AG04449 (cell line): ENCODE data around the gene LONP1.
A peak's percentile ranks its signal among the peaks of the same experiment; 100 is the strongest.

ENCODE experiments used
- CTCF ChIA-PET: fragments of 350-600 bp; formaldehyde crosslinking; extraction: SDS; loops from one replicate; lab custom pipeline; 2021; ENCODE audit warnings: antibody characterized with exemption; lab: Yijun Ruan, JAX
- POLR2A ChIA-PET: fragments of 400-600, 350-600 bp; formaldehyde crosslinking; extraction: SDS; loops from one replicate; lab custom pipeline; 2020; ENCODE audit warnings: antibody characterized with exemption, inconsistent platforms; lab: Yijun Ruan, JAX
- DNase-seq: peaks from one replicate; pipeline ENCODE4 v3.0.0-alpha.2; 2010; ENCODE audit warnings: low read depth, low spot score
- H3K4me3 ChIP-seq: 2 replicates; pipeline ENCODE4 v1.5.1; 2011; ENCODE audit warnings: low read depth, mild to moderate bottlenecking, control low read depth, low read length
- TF ChIP-seq, protein P1 (sequence below): IDR thresholded peaks from one replicate; pipeline ENCODE4 v1.5.1; 2011; ENCODE audit warnings: mild to moderate bottlenecking, moderate library complexity, low read length, control low read depth, inconsistent platforms; ENCODE audit not compliant: insufficient read depth; ENCODE audit errors: missing control alignments

The LONP1 gene

DNA sequence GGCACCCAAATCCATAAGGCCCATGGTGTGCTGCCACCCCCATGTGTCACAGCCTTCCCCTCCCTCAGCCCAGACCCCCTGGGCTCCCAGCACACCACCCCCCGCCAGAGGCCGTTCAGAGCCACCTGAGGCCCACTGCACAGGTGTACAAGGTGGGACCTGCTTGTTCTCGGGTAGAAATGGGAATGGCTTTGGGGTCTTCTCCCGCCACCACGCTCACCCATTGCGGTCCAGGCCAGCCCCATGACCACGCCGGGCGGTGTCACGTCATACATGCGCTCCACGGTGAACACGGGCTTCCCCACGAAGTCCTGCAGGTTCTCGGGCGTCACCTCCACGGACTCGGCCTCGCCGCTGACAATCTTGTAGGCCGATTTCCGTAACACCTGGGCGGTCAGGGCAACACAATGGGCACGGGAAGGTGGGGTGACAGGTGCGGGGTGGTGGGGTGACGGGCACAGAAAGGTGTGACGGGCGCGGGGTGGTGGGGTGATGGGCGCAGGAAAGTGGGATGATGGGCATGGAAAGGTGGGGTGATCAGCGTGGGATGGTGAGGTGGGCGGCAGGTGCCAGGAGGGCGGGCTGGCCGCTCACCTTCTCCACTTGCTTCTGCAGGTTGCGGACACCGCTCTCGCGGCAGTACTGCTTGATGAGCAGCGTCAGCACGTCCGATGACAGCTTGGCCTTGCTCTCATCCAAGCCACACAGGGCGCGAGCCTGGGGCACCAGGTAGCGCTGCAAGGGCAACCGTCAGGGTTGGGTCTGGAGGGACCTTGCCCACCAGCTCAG is 25.6 kb downstream of the LONP1 start:
- ChIA-PET CTCF (no interaction called here), POLR2A (no interaction called here)
- TF ChIP-seq, protein P1, sequence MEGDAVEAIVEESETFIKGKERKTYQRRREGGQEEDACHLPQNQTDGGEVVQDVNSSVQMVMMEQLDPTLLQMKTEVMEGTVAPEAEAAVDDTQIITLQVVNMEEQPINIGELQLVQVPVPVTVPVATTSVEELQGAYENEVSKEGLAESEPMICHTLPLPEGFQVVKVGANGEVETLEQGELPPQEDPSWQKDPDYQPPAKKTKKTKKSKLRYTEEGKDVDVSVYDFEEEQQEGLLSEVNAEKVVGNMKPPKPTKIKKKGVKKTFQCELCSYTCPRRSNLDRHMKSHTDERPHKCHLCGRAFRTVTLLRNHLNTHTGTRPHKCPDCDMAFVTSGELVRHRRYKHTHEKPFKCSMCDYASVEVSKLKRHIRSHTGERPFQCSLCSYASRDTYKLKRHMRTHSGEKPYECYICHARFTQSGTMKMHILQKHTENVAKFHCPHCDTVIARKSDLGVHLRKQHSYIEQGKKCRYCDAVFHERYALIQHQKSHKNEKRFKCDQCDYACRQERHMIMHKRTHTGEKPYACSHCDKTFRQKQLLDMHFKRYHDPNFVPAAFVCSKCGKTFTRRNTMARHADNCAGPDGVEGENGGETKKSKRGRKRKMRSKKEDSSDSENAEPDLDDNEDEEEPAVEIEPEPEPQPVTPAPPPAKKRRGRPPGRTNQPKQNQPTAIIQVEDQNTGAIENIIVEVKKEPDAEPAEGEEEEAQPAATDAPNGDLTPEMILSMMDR = no peak
- DNase-seq = no peak
- H3K4me3 ChIP-seq = no peak overlapping the region

DNA sequence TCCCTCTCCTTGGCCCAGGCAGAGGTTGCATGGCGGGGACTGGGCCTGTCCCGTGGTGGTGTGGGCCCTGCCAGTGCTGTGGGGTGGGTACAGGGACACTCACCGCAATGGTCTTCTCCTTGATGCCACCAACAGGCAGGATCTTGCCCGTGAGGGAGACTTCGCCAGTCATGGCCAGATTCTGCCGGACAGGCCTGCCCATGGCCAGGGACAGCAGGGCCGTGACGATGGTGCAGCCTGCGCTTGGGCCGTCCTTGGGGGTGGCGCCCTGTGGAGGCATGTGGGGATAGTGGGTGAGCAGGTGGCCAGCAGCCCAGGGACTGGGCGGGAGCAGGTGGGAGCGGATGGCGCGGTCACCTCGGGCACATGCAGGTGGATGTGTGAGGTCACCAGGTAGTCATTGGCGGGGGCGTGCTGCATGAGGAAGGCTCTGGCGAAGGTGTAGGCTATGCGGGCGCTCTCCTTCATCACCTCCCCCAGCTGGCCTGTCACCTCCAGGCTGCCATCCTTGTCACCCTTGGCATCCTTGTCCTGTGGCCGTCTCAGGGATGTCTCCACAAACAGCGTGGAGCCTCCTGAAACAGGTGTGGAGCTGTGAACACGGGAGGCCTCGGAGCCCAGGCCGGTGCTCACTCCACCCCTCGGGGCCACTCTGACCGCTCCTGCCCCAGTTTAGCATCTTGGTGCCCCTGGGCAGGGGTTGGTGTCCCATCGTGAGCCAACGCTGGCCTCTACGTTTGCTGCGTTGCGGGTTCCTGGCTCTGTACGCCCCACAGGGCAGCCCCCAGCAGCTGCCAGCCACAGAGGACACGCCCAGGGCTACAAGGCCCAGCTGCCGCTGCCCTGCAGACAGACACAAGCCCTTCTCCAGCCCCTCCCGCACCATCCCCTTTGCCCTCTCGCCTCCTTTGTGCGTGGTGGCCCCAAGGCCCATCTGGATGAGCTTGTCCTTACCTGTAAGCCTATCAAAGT is 26.5 kb downstream of the LONP1 start:
- no peak for DNase-seq
- POLR2A ChIA-PET = no interaction called here
- TF ChIP-seq, protein P1 = no peak
- H3K4me3 ChIP-seq = no peak overlapping the region
- CTCF ChIA-PET = no interaction called here

DNA sequence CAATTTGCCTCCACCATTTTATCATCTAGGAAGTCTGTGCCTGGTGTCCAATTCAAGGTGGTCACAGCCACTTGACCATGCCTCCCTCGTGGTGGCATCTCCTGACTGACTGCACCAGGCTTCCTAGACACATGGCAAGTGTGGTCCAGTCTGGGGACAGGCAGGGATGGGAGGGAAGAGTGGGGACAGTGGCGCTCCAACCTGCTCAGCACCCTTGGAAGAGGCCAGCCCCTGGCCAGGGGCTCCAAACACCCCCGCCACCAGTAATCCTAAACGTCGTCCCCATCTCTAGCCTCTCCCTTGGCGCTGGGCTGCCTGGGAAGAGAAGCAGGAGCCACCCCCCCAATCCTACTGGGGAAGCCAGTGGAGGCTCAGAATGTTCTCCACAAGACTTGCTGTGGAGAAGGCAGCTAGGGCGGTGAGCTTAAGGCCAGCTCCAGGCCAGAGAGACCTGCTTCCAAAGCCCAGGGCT is 27.2 kb downstream of the LONP1 start:
- DNase-seq = no peak
- H3K4me3 ChIP-seq = no peak overlapping the region
- POLR2A ChIA-PET = no interaction called here
- CTCF ChIA-PET = no interaction called here
- TF ChIP-seq, protein P1 = no peak

DNA sequence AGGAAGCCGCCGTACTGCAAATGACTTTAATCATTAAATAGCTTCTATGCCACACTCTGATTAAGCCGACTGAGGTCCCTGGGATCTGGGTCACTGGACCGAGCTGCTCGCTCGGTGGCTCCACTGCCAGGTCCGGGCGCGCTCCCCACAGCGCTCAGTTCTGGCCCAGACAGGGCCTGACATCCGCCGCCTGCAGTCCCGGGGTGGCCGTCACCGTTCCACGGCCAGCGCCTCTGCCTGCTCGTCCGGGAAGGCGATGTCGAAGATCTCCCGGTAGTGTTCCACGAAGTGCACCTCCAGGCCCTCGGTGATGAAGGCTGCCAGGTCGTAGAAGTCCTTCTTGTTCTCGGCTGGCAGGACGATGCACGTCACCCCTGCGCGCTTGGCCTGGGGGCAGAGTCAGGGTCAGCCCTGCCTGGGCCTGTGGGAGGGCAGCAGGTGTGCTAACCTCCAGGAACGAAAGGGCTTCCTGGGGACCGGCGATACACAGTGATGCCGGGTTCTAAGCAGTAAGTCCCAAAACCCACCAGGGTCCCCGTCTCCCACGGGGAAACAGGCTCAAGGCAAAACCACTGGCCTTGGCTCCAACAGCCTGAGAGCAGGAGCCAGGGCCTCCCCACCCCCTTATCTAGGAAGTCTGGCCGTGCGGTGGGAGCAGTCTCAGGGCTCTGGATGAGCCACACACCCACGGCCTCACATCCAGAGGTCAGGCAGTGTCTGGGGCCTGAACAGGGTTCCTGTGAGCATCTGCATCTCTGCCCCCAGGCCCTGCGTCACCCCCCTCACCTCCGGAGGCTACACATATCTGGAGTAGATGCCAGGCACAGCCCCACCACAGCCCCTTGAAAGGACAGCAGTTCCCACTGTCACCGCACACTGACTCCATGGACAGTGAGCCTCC is 27.9 kb downstream of the LONP1 start:
- ChIA-PET CTCF (interaction anchor here (0.8 to 1.7 kb wide), 7 partner anchors 10 to 102 kb away, joined by 3 to 12 read pairs (median 5); no protein-coding TSS in a partner anchor), POLR2A (interaction anchor here (1.1 to 2.7 kb wide), 4 partner anchors 20 to 144 kb away, joined by 3 to 19 read pairs (median 6); no protein-coding TSS in a partner anchor)
- DNase-seq = no peak
- peak overlapping the region; percentile 98 for H3K4me3 ChIP-seq
- TF ChIP-seq, protein P1 = no peak

DNA sequence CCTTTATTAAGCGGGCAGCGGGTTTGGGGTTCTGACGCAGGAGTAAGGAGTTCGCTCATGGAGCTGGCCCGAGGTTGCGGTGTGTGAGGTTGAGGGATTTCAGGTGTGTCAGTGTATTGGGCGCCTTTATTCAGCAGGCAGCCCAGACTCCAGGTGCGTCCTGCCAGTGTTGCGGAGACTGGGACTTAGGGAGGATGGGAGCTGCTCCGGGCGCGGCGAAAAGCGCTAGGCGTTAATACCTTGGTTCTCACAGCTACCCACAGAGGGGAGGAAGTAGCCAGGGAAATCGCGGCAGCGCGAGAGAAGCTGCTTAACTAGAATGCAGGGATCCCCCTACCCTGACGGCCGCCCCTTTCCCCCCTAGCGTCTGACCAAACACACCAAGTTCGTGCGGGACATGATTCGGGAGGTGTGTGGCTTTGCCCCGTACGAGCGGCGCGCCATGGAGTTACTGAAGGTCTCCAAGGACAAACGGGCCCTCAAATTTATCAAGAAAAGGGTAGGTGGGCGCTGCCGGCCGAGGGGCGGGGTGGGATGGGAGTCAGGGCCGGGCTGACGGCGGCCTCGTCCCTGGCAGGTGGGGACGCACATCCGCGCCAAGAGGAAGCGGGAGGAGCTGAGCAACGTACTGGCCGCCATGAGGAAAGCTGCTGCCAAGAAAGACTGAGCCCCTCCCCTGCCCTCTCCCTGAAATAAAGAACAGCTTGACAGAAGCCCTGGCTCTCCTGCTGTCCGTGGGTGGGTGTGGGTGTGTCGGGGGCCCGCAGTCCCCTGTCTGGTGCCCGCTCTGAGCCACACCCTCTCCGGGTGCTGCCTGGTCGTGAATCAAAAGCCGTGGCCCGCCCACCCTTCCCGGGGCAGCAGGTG is 28.8 kb downstream of the LONP1 start:
- H3K4me3 ChIP-seq = peak overlapping the region; percentile 98
- TF ChIP-seq, protein P1 = no peak
- POLR2A ChIA-PET = interaction anchor here (0.6 to 2.7 kb wide), 8 partner anchors 8 to 143 kb away, joined by 3 to 19 read pairs (median 4); partner anchors contain the start of genes CATSPERD and LONP1
- CTCF ChIA-PET = interaction anchor here (0.7 to 1.7 kb wide), 13 partner anchors 7 to 103 kb away, joined by 3 to 12 read pairs (median 4); no protein-coding TSS in a partner anchor
- DNase-seq = no peak
